AG08395 (cell line): Measurements from ENCODE around the gene BICD1.
A peak's percentile ranks its signal among the peaks of the same experiment; 100 is the strongest.
"Not testable (repeated sequence)": the region's sequence is repeated elsewhere in the genome, so short reads cannot be mapped to it uniquely, and the experiment has no call there.

Source experiments
- DNase-seq: peaks from one replicate; pipeline ENCODE4 v3.0.0; 2012; ENCODE audit warnings: mixed read lengths, low spot score

BICD1 gene

GRCh38 chr12:32196250-32197198 lies 89.9 kb downstream of the BICD1 start:
- DNase-seq: no peak

- no peak for DNase-seq
These were observed 90.8 kb downstream of the BICD1 start for GRCh38 chr12:32197421-32197820.

- peak; percentile 15 for DNase-seq
These were observed 91.9 kb downstream of the BICD1 start for GRCh38 chr12:32198555-32198954.

- no peak for DNase-seq
These were observed 94.4 kb downstream of the BICD1 start for GRCh38 chr12:32201096-32201495.

- DNase-seq: no peak
These were observed 95.3 kb downstream of the BICD1 start for GRCh38 chr12:32201976-32202375.

- no peak for DNase-seq
These were observed 99.1 kb downstream of the BICD1 start for GRCh38 chr12:32205731-32206130.

GRCh38 chr12:32208355-32208754 lies 101.7 kb downstream of the BICD1 start:
- no peak for DNase-seq

GRCh38 chr12:32211066-32211899 lies 104.6 kb downstream of the BICD1 start:
- no peak for DNase-seq

GRCh38 chr12:32211900-32212156 lies 105.2 kb downstream of the BICD1 start:
- no peak for DNase-seq

GRCh38 chr12:32214723-32215122 lies 108.1 kb downstream of the BICD1 start:
- no peak for DNase-seq

GRCh38 chr12:32217354-32218310 lies 111.0 kb downstream of the BICD1 start:
- DNase-seq: peak; percentile 83

GRCh38 chr12:32223941-32224340 lies 117.3 kb downstream of the BICD1 start:
- no peak for DNase-seq

GRCh38 chr12:32226768-32227167 lies 120.1 kb downstream of the BICD1 start:
- no peak for DNase-seq

GRCh38 chr12:32229971-32230612 lies 123.4 kb downstream of the BICD1 start:
- no peak for DNase-seq

- DNase-seq: no peak
These were observed 124.0 kb downstream of the BICD1 start for GRCh38 chr12:32230613-32230993.

- not testable (repeated sequence) for DNase-seq
These were observed 124.7 kb downstream of the BICD1 start for GRCh38 chr12:32231361-32231760.

- no peak for DNase-seq
These were observed 126.9 kb downstream of the BICD1 start for GRCh38 chr12:32233568-32233967.

GRCh38 chr12:32235251-32235650 lies 128.6 kb downstream of the BICD1 start:
- no peak for DNase-seq

GRCh38 chr12:32240162-32240561 lies 133.5 kb downstream of the BICD1 start:
- DNase-seq: no peak

- DNase-seq: peak; percentile 11
These were observed 134.2 kb downstream of the BICD1 start for GRCh38 chr12:32240831-32241230.

GRCh38 chr12:32242641-32243040 lies 136.0 kb downstream of the BICD1 start:
- DNase-seq: no peak
